NCI-H510A (cell line): Measurements from ENCODE around the gene AK2.
"Not testable (repeated sequence)": the region's sequence is repeated elsewhere in the genome, so short reads cannot be mapped to it uniquely, and the experiment has no call there.

Experiments used
- DNase-seq: peaks from one replicate; lab custom pipeline; 2025; lab: John Stamatoyannopoulos, UW

The AK2 gene

GRCh38 chr1:32998997-32999396 is 37.7 kb downstream of the AK2 start:
- no peak for DNase-seq

GRCh38 chr1:32998064-32998463 is 38.6 kb downstream of the AK2 start:
- DNase-seq: no peak

- DNase-seq: no peak
These were observed 39.2 kb downstream of the AK2 start for GRCh38 chr1:32997381-32997891.

- DNase-seq: not testable (repeated sequence)
These were observed 43.4 kb downstream of the AK2 start for GRCh38 chr1:32993324-32993636.

GRCh38 chr1:32992489-32993323 is 44.0 kb downstream of the AK2 start:
- no peak for DNase-seq

- no peak for DNase-seq
These were observed 44.7 kb downstream of the AK2 start for GRCh38 chr1:32991819-32992488.

GRCh38 chr1:32991386-32991785 is 45.3 kb downstream of the AK2 start:
- DNase-seq: no peak

GRCh38 chr1:32990887-32991286 is 45.8 kb downstream of the AK2 start:
- no peak for DNase-seq

GRCh38 chr1:32989160-32990050 is 47.3 kb downstream of the AK2 start:
- no peak for DNase-seq

- DNase-seq: no peak
These were observed 48.0 kb downstream of the AK2 start for GRCh38 chr1:32988665-32989064.

GRCh38 chr1:32985226-32985625 is 51.5 kb downstream of the AK2 start:
- no peak for DNase-seq

GRCh38 chr1:32984455-32985171 is 52.1 kb downstream of the AK2 start:
- no peak for DNase-seq

GRCh38 chr1:32984090-32984454 is 52.6 kb downstream of the AK2 start:
- no peak for DNase-seq

- no peak for DNase-seq
These were observed 53.7 kb downstream of the AK2 start for GRCh38 chr1:32983020-32983419.

GRCh38 chr1:32981003-32981901 is 55.4 kb downstream of the AK2 start:
- no peak for DNase-seq

- DNase-seq: no peak
These were observed 56.6 kb downstream of the AK2 start for GRCh38 chr1:32980080-32980479.

- no peak for DNase-seq
These were observed 57.8 kb downstream of the AK2 start for GRCh38 chr1:32978854-32979253.

- DNase-seq: no peak
These were observed 59.1 kb downstream of the AK2 start for GRCh38 chr1:32977546-32978087.

- DNase-seq: not testable (repeated sequence)
These were observed 61.6 kb downstream of the AK2 start for GRCh38 chr1:32975055-32975454.

GRCh38 chr1:32973458-32973857 is 63.2 kb downstream of the AK2 start:
- not testable (repeated sequence) for DNase-seq
